Upper lobe of left lung (tissue), 4 donors: ENCODE results near the gene CUTA.

Source experiments
- CTCF ChIP-seq, 6 experiments: fragments of 450-650 bp in 4 of 6; fragments of 200-600 bp in 2 of 6; sonication (generic) in 2 of 6; IDR thresholded peaks; one replicate each; pipeline ENCODE4 v1.5.1; 2016 to 2019; ENCODE audit warnings: antibody characterized with exemption in 6 of 6
- EP300 ChIP-seq, 4 donors: sonication (generic); formaldehyde crosslinking; IDR thresholded peaks; one replicate each; pipeline ENCODE4 v1.5.1; 2017; ENCODE audit warnings: antibody characterized with exemption in 4 of 4, control low read depth in 2 of 4
- POLR2A ChIP-seq, 4 donors: fragments of 450-650 bp; IDR thresholded peaks; one replicate each; pipeline ENCODE4 v1.5.1; 2016 to 2017; ENCODE audit warnings: antibody characterized with exemption in 4 of 4, mild to moderate bottlenecking in 2 of 4
- POLR2AphosphoS5 ChIP-seq, 2 donors: sonication (generic); formaldehyde crosslinking; IDR thresholded peaks; one replicate each; pipeline ENCODE4 v1.5.1; 2017; ENCODE audit warnings: antibody characterized with exemption in 2 of 2

- no peak for TF ChIP-seq POLR2AphosphoS5 (IDR thresholded peaks at IDR 0.05)
- peak in 1 of 4 donors; percentile 49 for TF ChIP-seq POLR2A (IDR thresholded peaks at IDR 0.05)
- TF ChIP-seq CTCF (IDR thresholded peaks at IDR 0.05), result no peak
- TF ChIP-seq EP300 (IDR thresholded peaks at IDR 0.05), result no peak
Observed at GRCh38 chr6:33391922-33392594, 25.8 kb downstream of the CUTA start.
